SK-N-SH treated with all-trans-retinoic acid at 6 μM for 48 hours (cell line): ENCODE measurements around the gene GUK1.

ENCODE experiments used
- ATAC-seq: fragments of 200-7000 bp; cut with Tn5 transposase; 3 replicates; pipeline ENCODE4 v1.9.1; 2020; ENCODE audit warnings: mild to moderate bottlenecking, moderate library complexity
- ARNTL ChIP-seq: fragments of 450-650 bp; formaldehyde crosslinking; IDR thresholded peaks from 2 replicates; pipeline ENCODE4 v1.5.0; 2020; ENCODE audit warnings: low read depth, mild to moderate bottlenecking, moderate library complexity, borderline replicate concordance
- BACH2 ChIP-seq: fragments of 250-450 bp; sonication (Bioruptor Pico); IDR thresholded peaks from 2 replicates; pipeline ENCODE4 v1.9.0; 2021; ENCODE audit warnings: mild to moderate bottlenecking, borderline replicate concordance
- CREB5 ChIP-seq: fragments of 250-450 bp; sonication (Bioruptor Pico); IDR thresholded peaks from 2 replicates; pipeline ENCODE4 v1.5.1; 2020; ENCODE audit warnings: low read depth, mild to moderate bottlenecking, moderate library complexity
- CSDC2 ChIP-seq: fragments of 250-450 bp; sonication (Bioruptor Pico); IDR thresholded peaks from 2 replicates; pipeline ENCODE4 v1.5.0; 2020; ENCODE audit warnings: mild to moderate bottlenecking, moderate library complexity
- CSRNP3 ChIP-seq: fragments of 250-450 bp; sonication (Bioruptor Pico); IDR thresholded peaks from 2 replicates; pipeline ENCODE4 v1.5.1; 2021; ENCODE audit warnings: mild to moderate bottlenecking, moderate library complexity
- ESRRG ChIP-seq: fragments of 250-450 bp; sonication (Bioruptor Pico); IDR thresholded peaks from 2 replicates; pipeline ENCODE4 v1.6.1; 2021; ENCODE audit warnings: mild to moderate bottlenecking
- GLIS3 ChIP-seq: fragments of 250-450 bp; sonication (Bioruptor Pico); IDR thresholded peaks from 2 replicates; pipeline ENCODE4 v1.5.0; 2020; ENCODE audit warnings: mild to moderate bottlenecking, moderate library complexity
- OSR1 ChIP-seq: fragments of 250-450 bp; sonication (Bioruptor Pico); IDR thresholded peaks from 2 replicates; pipeline ENCODE4 v1.8.0; 2022; ENCODE audit warnings: moderate library complexity, mild to moderate bottlenecking, inconsistent platforms
- PATZ1 ChIP-seq: fragments of 250-450 bp; sonication (Bioruptor Pico); IDR thresholded peaks from 2 replicates; pipeline ENCODE4 v1.8.0; 2020; ENCODE audit warnings: mild to moderate bottlenecking, moderate library complexity, borderline replicate concordance
- POU6F1 ChIP-seq: fragments of 250-450 bp; sonication (Bioruptor Pico); IDR thresholded peaks from 2 replicates; pipeline ENCODE4 v1.8.0; 2021; ENCODE audit warnings: low read depth, mild to moderate bottlenecking, moderate library complexity, borderline replicate concordance
- PPARA ChIP-seq: fragments of 250-450 bp; sonication (Bioruptor Pico); IDR thresholded peaks from 2 replicates; pipeline ENCODE4 v1.5.0; 2020; ENCODE audit warnings: mild to moderate bottlenecking, borderline replicate concordance
- RARB ChIP-seq: fragments of 250-450 bp; sonication (Bioruptor Pico); IDR thresholded peaks from 2 replicates; pipeline ENCODE4 v1.8.0; 2021; ENCODE audit warnings: mild to moderate bottlenecking, moderate library complexity
- TCF4 ChIP-seq: fragments of 250-450 bp; sonication (Bioruptor Pico); IDR thresholded peaks from 2 replicates; pipeline ENCODE4 v1.8.0; 2021; ENCODE audit warnings: mild to moderate bottlenecking, moderate library complexity, borderline replicate concordance
- TOX ChIP-seq: fragments of 250-450 bp; sonication (Bioruptor Pico); IDR thresholded peaks from 2 replicates; pipeline ENCODE4 v1.8.0; 2021; ENCODE audit warnings: mild to moderate bottlenecking, moderate library complexity, borderline replicate concordance
- ZC3H10 ChIP-seq: fragments of 250-450 bp; sonication (Bioruptor Pico); IDR thresholded peaks from 2 replicates; pipeline ENCODE4 v1.5.1; 2021; ENCODE audit warnings: mild to moderate bottlenecking, moderate library complexity
- ZFP3 ChIP-seq: fragments of 250-450 bp; sonication (Bioruptor Pico); IDR thresholded peaks from 2 replicates; pipeline ENCODE4 v1.5.0; 2020; ENCODE audit warnings: mild to moderate bottlenecking, moderate library complexity
- ZFP30 ChIP-seq: fragments of 450-650 bp; formaldehyde crosslinking; IDR thresholded peaks from 2 replicates; pipeline ENCODE4 v1.5.0; 2022; ENCODE audit warnings: mild to moderate bottlenecking, moderate library complexity
- ZNF565 ChIP-seq: fragments of 450-650 bp; formaldehyde crosslinking; conservative IDR thresholded peaks from 2 replicates; pipeline ENCODE4 v1.5.0; 2020; ENCODE audit warnings: low read depth, mild to moderate bottlenecking, moderate library complexity
- ZNF70 ChIP-seq: fragments of 450-650 bp; formaldehyde crosslinking; IDR thresholded peaks from 2 replicates; pipeline ENCODE4 v1.5.0; 2020; ENCODE audit warnings: mild to moderate bottlenecking, moderate library complexity
- ZNF8 ChIP-seq: fragments of 450-650 bp; formaldehyde crosslinking; IDR thresholded peaks from 2 replicates; pipeline ENCODE4 v1.5.0; 2020; ENCODE audit warnings: mild to moderate bottlenecking, moderate library complexity

The GUK1 gene

GRCh38 chr1:228102791-228103620, 37.1 kb upstream of the GUK1 start, which contains the start of gene C1orf35:
Gene C1orf35 (minus strand): TSS chr1:228103325. CDS start chr1:228103227, 98 bp downstream.
- TF ChIP-seq CSDC2: no peak
- ATAC-seq: peak; percentile 86

- no peak for ATAC-seq
These were observed 35.4 kb upstream of the GUK1 start for GRCh38 chr1:228104526-228105269.

GRCh38 chr1:228105270-228105995, 34.6 kb upstream of the GUK1 start:
- TF ChIP-seq ZNF565 (CRISPR knock-in tag) (no peak), TOX (CRISPR knock-in tag) (no peak), CREB5 (CRISPR knock-in tag) (no peak), RARB (CRISPR knock-in tag) (no peak), OSR1 (CRISPR knock-in tag) (no peak), TCF4 (no peak), BACH2 (no peak), PPARA (CRISPR knock-in tag) (no peak), GLIS3 (no peak), POU6F1 (CRISPR knock-in tag) (no peak)
- TF ChIP-seq, all 23 proteins: peak for 0
- no peak for ATAC-seq

More at GRCh38 chr1:228104526-228105269, 35.4 kb upstream of the GUK1 start:
- TF ChIP-seq CREB5 (CRISPR knock-in tag): no peak
- TF ChIP-seq BACH2: no peak
- no peak for TF ChIP-seq OSR1 (CRISPR knock-in tag)
- no peak for TF ChIP-seq ZNF565 (CRISPR knock-in tag)
- TF ChIP-seq CSRNP3: no peak
- TF ChIP-seq ZFP30 (CRISPR knock-in tag): no peak
- TF ChIP-seq ZFP3 (CRISPR knock-in tag): no peak
- TF ChIP-seq TOX (CRISPR knock-in tag): no peak
- TF ChIP-seq ZNF70 (CRISPR knock-in tag): no peak
- no peak for TF ChIP-seq ESRRG
- TF ChIP-seq PATZ1 (CRISPR knock-in tag): no peak
- no peak for TF ChIP-seq POU6F1 (CRISPR knock-in tag)
- TF ChIP-seq CSDC2: no peak
- TF ChIP-seq PPARA (CRISPR knock-in tag): no peak
- no peak for TF ChIP-seq ARNTL (CRISPR knock-in tag)
- no peak for TF ChIP-seq ZC3H10 (CRISPR knock-in tag)
- TF ChIP-seq ZNF8 (CRISPR knock-in tag): no peak
